IMR-90 (cell line): Measurements from ENCODE around the gene MRPS7. TPM values are rescaled to one million over a fixed set of nuclear protein-coding genes. Genes with fewer than 3 reads are reported as not detected.

ENCODE experiments used
- ATAC-seq: fragments of 200-7000 bp; cut with Tn5 transposase; 2 replicates; pipeline ENCODE4 v1.9.1; 2020; ENCODE audit warnings: low read depth, mild to moderate bottlenecking, moderate library complexity
- BruUV-seq: library from RNA; stranded (reverse); fragments of 400-500 nt; replicated peaks from 2 replicates; lab custom pipeline; 2021; lab: Mats Ljungman, UMichigan
- CTCF ChIA-PET: fragments of 300-600 bp; formaldehyde crosslinking; extraction: SDS; loops from one replicate; lab custom pipeline; 2021; ENCODE audit warnings: antibody characterized with exemption; lab: Yijun Ruan, JAX
- POLR2A ChIA-PET: fragments of 300-600 bp; sonication (Branson Sonifier 250); formaldehyde crosslinking; loops from one replicate; lab custom pipeline; 2022; ENCODE audit warnings: antibody characterized with exemption; ENCODE audit not compliant: unreplicated experiment; lab: Charles Lee
- DNase-seq: peaks from one replicate; pipeline ENCODE4 v3.0.0; 2013
- H2AFZ ChIP-seq: replicated peaks from 2 replicates; pipeline ENCODE3; 2013; ENCODE audit warnings: low read length, mild to moderate bottlenecking; ENCODE audit not compliant: poor library complexity
- H2AK5ac ChIP-seq: 2 replicates; pipeline ENCODE4 v1.6.1; 2013; ENCODE audit warnings: low read depth, low read length, inconsistent platforms
- H2AK9ac ChIP-seq: replicated peaks from 2 replicates; pipeline ENCODE3; 2013; ENCODE audit warnings: mild to moderate bottlenecking, low read depth, low read length, moderate library complexity; ENCODE audit not compliant: poor library complexity
- H2BK120ac ChIP-seq: 2 replicates; pipeline ENCODE4 v1.6.1; 2013; ENCODE audit warnings: low read depth, low read length, inconsistent platforms
- H2BK15ac ChIP-seq: 3 replicates; pipeline ENCODE4 v1.6.1; 2013; ENCODE audit warnings: low read depth, low read length, inconsistent platforms
- H2BK20ac ChIP-seq: 2 replicates; pipeline ENCODE4 v1.6.1; 2013; ENCODE audit warnings: low read depth, mild to moderate bottlenecking, inconsistent platforms, low read length, moderate library complexity
- H2BK5ac ChIP-seq: 2 replicates; pipeline ENCODE4 v1.6.1; 2013; ENCODE audit warnings: mild to moderate bottlenecking, low read depth, low read length, inconsistent platforms; ENCODE audit not compliant: poor library complexity, severe bottlenecking
- H3K14ac ChIP-seq: replicated peaks from 2 replicates; pipeline ENCODE4 v1.6.1; 2013; ENCODE audit warnings: low read depth, low read length, inconsistent platforms
- H3K18ac ChIP-seq: 2 replicates; pipeline ENCODE4 v1.6.1; 2013; ENCODE audit warnings: low read depth, low read length, control low read depth
- H3K23ac ChIP-seq: 2 replicates; pipeline ENCODE4 v1.6.1; 2013; ENCODE audit warnings: low read depth, low read length, inconsistent platforms
- H3K27ac ChIP-seq: 2 replicates; pipeline ENCODE4 v1.5.1; 2013; ENCODE audit warnings: mild to moderate bottlenecking, control low read depth, low read length; ENCODE audit not compliant: insufficient read depth
- H3K27me3 ChIP-seq: 2 replicates; pipeline ENCODE4 v1.6.1; 2013; ENCODE audit warnings: low read length; ENCODE audit not compliant: control insufficient read depth, insufficient read depth
- H3K36me3 ChIP-seq: 2 replicates; pipeline ENCODE4 v1.6.1; 2013; ENCODE audit warnings: low read length, mixed read lengths; ENCODE audit not compliant: control insufficient read depth, insufficient read depth
- H3K4ac ChIP-seq: 2 replicates; pipeline ENCODE4 v1.6.1; 2013; ENCODE audit warnings: low read depth, low read length, inconsistent platforms
- H3K4me1 ChIP-seq: 2 replicates; pipeline ENCODE4 v1.6.1; 2013; ENCODE audit warnings: low read length, mixed read lengths; ENCODE audit not compliant: control insufficient read depth, insufficient read depth
- H3K4me2 ChIP-seq: 2 replicates; pipeline ENCODE4 v1.6.1; 2013; ENCODE audit warnings: low read depth, mild to moderate bottlenecking, control low read depth, low read length, moderate library complexity
- H3K4me3 ChIP-seq: 2 replicates; pipeline ENCODE4 v1.5.1; 2013; ENCODE audit warnings: low read depth, mild to moderate bottlenecking, control low read depth, low read length, moderate library complexity; ENCODE audit not compliant: insufficient read depth
- H3K56ac ChIP-seq: 2 replicates; pipeline ENCODE4 v1.6.1; 2013; ENCODE audit warnings: low read length, inconsistent platforms; ENCODE audit not compliant: insufficient read depth; ENCODE audit errors: extremely low read depth
- H3K79me1 ChIP-seq, 2 experiments: 2 replicates each; pipeline ENCODE4 v1.6.1; 2013; ENCODE audit warnings: low read length in 2 of 2, inconsistent platforms in 1 of 2, low read depth in 1 of 2
- H3K9ac ChIP-seq: 2 replicates; pipeline ENCODE4 v1.6.1; 2013; ENCODE audit warnings: low read depth, low read length, control low read depth
- H3K9me1 ChIP-seq: 2 replicates; pipeline ENCODE4 v1.6.1; 2013; ENCODE audit warnings: low read length, inconsistent platforms; ENCODE audit not compliant: insufficient read depth
- H3K9me3 ChIP-seq: 2 replicates; pipeline ENCODE4 v1.6.1; 2013; ENCODE audit warnings: low read length; ENCODE audit not compliant: control insufficient read depth, insufficient read depth
- H4K20me1 ChIP-seq: 2 replicates; pipeline ENCODE4 v1.6.1; 2013; ENCODE audit warnings: low read length, inconsistent platforms; ENCODE audit not compliant: insufficient read depth
- H4K5ac ChIP-seq: 2 replicates; pipeline ENCODE4 v1.6.1; 2013; ENCODE audit warnings: mild to moderate bottlenecking, low read depth, low read length, control low read depth
- H4K8ac ChIP-seq, 2 experiments: 2 replicates each; pipeline ENCODE4 v1.6.1; 2013; ENCODE audit warnings: low read depth in 2 of 2, low read length in 2 of 2, control low read depth in 1 of 2, inconsistent platforms in 1 of 2
- H4K91ac ChIP-seq: 2 replicates; pipeline ENCODE4 v1.6.1; 2013; ENCODE audit warnings: low read depth, low read length, inconsistent platforms; ENCODE audit not compliant: insufficient read depth
- BHLHE40 ChIP-seq: fragments of 150-350 bp; IDR thresholded peaks from 2 replicates; pipeline ENCODE4 v1.6.1; 2016; ENCODE audit warnings: mild to moderate bottlenecking, low read depth, low read length
- CTCF ChIP-seq: conservative IDR thresholded peaks from 2 replicates; pipeline ENCODE4 v1.5.1; 2012; ENCODE audit warnings: mild to moderate bottlenecking, low read depth, low read length, improper control_type of control experiment
- MAFK ChIP-seq: IDR thresholded peaks from 2 replicates; pipeline ENCODE4 v1.6.1; 2012; ENCODE audit warnings: low read depth, low read length, improper control_type of control experiment
- MAZ ChIP-seq: IDR thresholded peaks from 2 replicates; pipeline ENCODE4 v1.6.1; 2012; ENCODE audit warnings: low read depth, mild to moderate bottlenecking, low read length, improper control_type of control experiment, moderate library complexity, borderline replicate concordance
- RAD21 ChIP-seq: IDR thresholded peaks from 2 replicates; pipeline ENCODE4 v1.6.1; 2012; ENCODE audit warnings: low read length, improper control_type of control experiment
- RCOR1 ChIP-seq: IDR thresholded peaks from 2 replicates; pipeline ENCODE4 v1.6.1; 2012; ENCODE audit warnings: mild to moderate bottlenecking, low read length, improper control_type of control experiment; ENCODE audit not compliant: insufficient replicate concordance
- USF2 ChIP-seq: fragments of 150-350 bp; IDR thresholded peaks from 2 replicates; pipeline ENCODE4 v1.6.1; 2017; ENCODE audit warnings: mild to moderate bottlenecking, antibody characterized with exemption, low read length, low read depth
- WGBS, 2 experiments: methylation state at CpG; one replicate each; pipeline versions ENCODE4 v1.1.5 to v1.1.7; 2013; ENCODE audit warnings: missing lambda C conversion rate in 2 of 2; ENCODE audit not compliant: insufficient read length in 1 of 2; ENCODE audit errors: extremely low coverage in 2 of 2; 5-methylcytosine and 5-hydroxymethylcytosine counted together
- dilution Hi-C: fragments of 300-500 bp; cut with HindIII; formaldehyde crosslinking; loops from one replicate; pipeline ENCODE4 v1.14.3; 2018; ENCODE audit warnings: low sequenced_read_pairs; ENCODE audit not compliant: unreplicated experiment
- in situ Hi-C: fragments of 300-500 bp; cut with MboI; formaldehyde crosslinking; loops from 3 replicates; pipeline ENCODE4 v1.14.3; 2019; ENCODE audit warnings: low sequenced_read_pairs, inconsistent platforms, mixed read lengths
- intact Hi-C: fragments of 100-400 bp; cut with micrococcal nuclease; formaldehyde crosslinking; loops from 2 replicates; pipeline ENCODE4 v1.10.0; 2022
- polyA plus RNA-seq, 3 experiments: library from polyadenylated mRNA; depleted of rRNA; stranded (reverse); fragments of >200 nt; gene quantifications; 2 replicates each; pipeline ENCODE4 v1.2.3, GENCODE V29; 2012; ENCODE audit warnings: low replicate concordance in 1 of 3
- total RNA-seq: library from RNA; depleted of rRNA; stranded (reverse); fragments of >200 nt; gene quantifications from 2 replicates; pipeline ENCODE4 v1.2.3, GENCODE V29; 2012

Gene MRPS7
- total and polyA plus RNA-seq, 2 of the 4 experiments (the other 2 are of a cell fraction), result 55.9 to 60.5 TPM

- Histone ChIP-seq H2BK5ac (no peak overlapping the region), H3K4me1 (no peaks in the 10 kb centered on the region), H2AFZ (no peak overlapping the region), H3K79me1 (peaks cover 0 to 15% of the 10 kb centered on the region in 2 experiments; a peak in 2 of 4 replicates), H3K27me3 (no peaks in the 10 kb centered on the region), H2AK5ac (no peak overlapping the region), H2AK9ac (no peak overlapping the region), H3K4me2 (no peak overlapping the region), H4K8ac (no peak overlapping the region), H3K27ac (no peak overlapping the region), H3K4ac (no peak overlapping the region), H4K91ac (no peak overlapping the region), H2BK120ac (no peak overlapping the region), H3K9me3 (no peaks in the 10 kb centered on the region), H3K23ac (no peak overlapping the region), H3K56ac (no peak overlapping the region), H2BK15ac (no peak overlapping the region), H3K14ac (no peak overlapping the region), H3K36me3 (peaks cover 77% of the 10 kb centered on the region), H3K18ac (no peak overlapping the region), H4K20me1 (peaks cover 11% of the 10 kb centered on the region), H3K9me1 (no peaks in the 10 kb centered on the region), H2BK20ac (no peak overlapping the region), H4K5ac (no peak overlapping the region), H3K4me3 (no peak overlapping the region), H3K9ac (no peak overlapping the region)
- CTCF ChIA-PET, result no interaction called here
- in situ Hi-C loops (no loop called here), intact Hi-C loops (no loop called here), dilution Hi-C loops (no loop called here)
- TF ChIP-seq CTCF (no peak), MAZ (no peak), USF2 (no peak), MAFK (no peak), BHLHE40 (no peak), RCOR1 (no peak), RAD21 (no peak)
- WGBS, 2 experiments, result no CpG with 5 or more reads among the region's 12 CpGs
- ATAC-seq (no peak), DNase-seq (no peak)
- BruUV-seq, result no TSS peak
- POLR2A ChIA-PET, result no interaction called here
These were observed 24.3 kb upstream of the MRPS7 start for GRCh38 chr17:75237100-75238014.
